HPDE6-E6E7 (cell line): ENCODE measurements around the gene L3MBTL2.
"Not testable (repeated sequence)": the region's sequence is repeated elsewhere in the genome, so short reads cannot be mapped to it uniquely, and the experiment has no call there.

Source experiments
- DNase-seq: peaks from one replicate; pipeline ENCODE4 v3.0.0; 2011; ENCODE audit warnings: missing footprints; ENCODE audit errors: extremely low spot score

Gene L3MBTL2

DNA sequence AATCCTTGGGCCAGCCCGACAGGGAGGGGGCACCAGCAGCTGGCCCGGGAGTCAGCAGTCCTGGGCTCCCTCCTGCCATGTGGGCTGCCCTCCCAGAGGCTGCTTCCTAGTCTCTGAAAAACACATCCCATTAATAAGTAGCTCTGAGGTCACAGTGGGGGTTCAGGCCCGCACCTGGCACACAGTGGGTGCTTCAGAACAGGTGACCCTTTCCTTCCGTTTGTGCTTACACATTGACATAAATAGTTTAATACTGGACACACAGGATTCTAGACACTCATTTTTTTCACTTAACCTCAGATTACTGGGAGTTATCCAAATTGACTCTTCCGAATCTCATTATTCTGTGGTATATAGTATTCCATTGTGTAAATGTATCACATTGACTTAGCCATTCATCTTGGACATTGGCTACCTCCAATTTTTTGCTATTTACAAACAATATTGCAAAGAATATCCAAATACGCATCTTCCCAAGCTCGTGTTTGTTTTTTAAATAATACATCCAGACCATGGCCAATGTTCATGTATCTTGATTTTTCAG is 36.1 kb downstream of the L3MBTL2 start:
- DNase-seq: no peak

DNA sequence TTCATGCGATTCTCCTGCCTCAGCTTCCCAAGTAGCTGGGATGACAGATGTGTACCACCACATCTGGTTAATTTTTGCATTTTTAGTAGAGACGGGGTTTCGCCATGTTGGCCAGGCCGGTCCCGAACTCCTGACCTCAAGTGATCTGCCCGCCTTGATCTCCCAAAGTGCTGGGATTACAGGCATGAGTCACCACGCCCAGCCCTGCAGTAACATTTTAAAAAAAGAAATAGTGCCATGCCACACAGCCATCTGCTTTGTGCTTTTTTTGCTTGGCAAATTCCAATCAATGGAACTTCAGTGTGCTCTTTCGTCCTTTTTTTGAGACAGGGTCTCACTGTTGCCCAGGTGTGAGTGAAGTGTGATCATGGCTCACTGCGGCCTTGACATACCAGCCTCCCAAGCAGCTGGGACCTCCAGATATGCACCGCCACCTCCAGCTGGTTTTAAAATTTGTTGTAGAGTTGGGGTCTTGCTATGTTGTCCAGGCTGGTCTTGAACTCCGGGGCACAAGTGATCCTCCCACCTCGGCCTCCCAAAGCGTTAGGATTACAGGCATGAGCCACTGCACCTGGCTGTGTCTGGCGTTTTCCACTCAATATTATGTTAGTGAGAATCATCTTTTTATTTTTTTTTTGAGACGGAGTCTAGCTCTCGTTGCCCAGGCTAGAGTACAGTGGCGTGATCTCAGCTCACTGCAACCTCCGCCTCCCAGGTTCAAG is 37.4 kb downstream of the L3MBTL2 start:
- DNase-seq: no peak

DNA sequence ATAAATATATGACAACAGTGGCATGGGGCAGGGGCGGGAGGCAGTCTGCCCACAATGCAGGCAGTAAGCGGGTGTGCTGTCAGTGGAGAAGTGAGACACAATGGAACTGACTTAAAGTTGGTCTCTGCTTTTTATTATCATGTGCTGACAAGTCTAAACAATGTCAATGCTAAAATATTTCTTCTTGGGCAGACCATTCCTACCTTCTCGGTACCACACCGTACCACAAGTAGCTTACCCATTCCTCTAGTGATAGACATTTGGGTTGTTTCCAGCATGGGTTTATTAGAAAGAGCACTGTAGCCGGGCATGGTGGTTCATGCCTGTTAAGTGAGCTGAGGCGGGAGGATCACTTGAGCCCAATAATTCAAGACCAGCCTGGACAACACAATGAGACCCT is 38.2 kb downstream of the L3MBTL2 start:
- no peak for DNase-seq

DNA sequence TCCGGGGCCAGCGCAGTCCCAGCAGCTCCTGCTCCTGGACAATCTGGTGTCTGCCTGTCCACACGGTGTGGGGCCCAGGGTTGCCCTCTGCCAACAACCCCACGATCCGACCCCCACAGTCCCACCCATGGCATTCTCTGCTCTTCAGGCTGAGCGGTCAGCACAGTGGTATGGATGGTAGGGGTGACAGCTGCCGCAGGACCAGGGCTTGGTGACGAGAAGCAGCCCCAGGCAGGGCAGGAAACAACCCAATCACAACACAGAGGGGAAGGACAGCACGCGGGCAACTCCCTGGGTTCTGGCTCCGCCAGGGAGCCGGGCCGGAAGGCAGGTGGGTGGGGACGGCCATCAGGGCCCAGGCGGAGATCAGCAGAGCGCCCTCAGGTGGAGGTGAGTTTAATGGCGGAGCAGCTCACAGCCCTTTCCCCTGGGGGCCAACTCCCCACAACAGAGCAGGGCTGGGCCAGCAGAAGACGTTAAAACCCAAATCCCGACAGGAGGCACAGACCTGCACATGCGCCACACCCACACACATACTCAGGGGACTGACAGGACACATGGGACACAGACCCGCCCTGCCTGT is 40.9 kb downstream of the L3MBTL2 start:
- DNase-seq: no peak

DNA sequence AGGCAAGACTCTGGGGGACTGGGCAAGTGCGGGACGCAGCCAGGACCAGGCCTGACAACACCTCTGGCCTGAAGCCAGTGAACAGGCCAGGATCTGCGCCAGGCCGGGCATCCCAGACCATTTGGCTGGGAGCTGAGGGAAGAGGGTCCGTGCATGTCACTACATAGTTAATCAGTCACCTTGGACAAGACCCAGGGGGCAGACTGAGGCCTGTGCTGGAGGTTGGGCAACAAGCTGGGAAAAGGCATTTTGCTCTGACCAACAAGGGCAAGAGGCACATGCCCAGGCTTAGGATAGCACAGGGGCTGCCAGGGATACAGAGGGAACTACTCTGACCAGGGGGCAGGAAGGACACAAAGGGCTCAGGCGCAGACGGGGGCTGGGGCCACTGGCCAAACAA is 42.6 kb downstream of the L3MBTL2 start:
- DNase-seq: no peak

DNA sequence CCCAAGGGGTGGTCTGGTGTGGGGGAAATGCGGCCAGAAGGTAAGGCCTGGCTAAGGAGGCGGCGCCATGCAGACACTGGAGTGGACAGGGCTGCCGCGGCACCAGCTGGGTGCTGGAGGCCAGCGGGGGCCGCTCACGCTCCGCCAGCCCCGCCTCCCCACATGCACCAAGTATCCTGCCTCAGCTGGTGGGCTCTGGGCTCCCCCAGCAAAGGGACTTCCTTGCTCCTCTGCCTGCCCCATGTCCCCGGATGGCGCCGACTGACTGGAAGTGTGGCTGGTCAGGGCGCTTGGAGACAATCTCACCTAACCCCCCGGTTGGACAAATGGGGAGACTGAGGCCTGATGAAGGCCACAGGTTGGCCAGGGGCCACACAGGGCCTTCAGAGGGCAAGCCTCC is 43.2 kb downstream of the L3MBTL2 start:
- no peak for DNase-seq

DNA sequence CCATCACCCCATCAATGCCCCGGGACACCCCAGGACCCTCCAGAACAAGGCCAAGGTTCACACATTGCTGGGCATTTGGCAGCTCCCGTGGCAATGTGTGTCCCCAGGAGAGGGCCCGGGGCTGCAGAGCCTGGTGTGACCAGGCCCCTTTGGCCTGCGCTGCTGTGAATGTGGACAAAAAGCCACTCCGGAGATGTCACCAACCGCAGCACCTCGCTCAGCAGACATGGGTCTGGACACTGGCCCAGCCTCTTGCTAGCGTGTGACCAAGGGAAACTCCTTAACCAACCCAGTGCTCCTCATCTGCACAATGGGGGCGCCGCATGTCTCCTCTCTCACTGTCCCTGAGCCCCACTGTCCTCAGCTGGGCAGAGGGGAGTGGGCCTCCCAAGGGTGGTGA is 43.6 kb downstream of the L3MBTL2 start:
- no peak for DNase-seq

DNA sequence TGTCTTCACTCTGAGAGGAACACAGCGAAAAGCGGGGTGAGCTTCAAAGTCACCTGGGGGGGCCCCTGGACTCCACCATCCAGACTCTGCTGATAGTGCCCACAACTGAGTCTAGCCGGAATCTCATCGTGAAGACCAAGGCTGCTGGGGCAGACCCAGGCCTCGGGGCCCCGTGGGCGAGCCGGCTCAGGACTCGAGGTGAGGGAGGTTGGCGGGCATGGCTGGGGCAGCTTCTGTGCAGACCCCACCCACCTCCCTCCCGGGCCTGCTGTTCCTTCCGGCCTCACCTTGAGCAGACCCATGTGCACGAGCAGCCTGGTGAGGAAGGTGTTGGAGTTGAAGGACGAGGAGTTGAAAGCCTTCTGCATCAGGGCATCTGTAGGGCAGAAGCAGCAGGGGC is 44.3 kb downstream of the L3MBTL2 start:
- DNase-seq: no peak

DNA sequence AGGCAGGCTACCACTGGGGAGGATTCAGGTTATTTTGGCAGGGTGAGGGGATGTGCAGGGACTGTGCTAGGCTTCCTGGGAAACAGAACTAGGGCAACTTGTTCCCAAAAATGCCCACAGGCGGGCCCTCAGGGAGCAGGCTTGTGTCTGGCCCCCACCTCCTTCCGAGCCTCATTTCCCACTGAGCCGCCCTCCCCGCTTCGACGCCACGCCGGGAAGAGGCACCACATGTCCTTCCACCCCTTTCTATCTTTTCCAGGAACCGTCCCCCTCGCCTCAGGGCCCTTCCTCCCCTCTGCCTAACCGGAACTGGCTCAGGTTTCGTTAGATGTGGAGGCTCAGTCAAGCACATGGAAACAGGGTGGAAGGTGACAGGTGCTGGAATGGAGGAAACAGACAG is 45.0 kb downstream of the L3MBTL2 start:
- DNase-seq: no peak

DNA sequence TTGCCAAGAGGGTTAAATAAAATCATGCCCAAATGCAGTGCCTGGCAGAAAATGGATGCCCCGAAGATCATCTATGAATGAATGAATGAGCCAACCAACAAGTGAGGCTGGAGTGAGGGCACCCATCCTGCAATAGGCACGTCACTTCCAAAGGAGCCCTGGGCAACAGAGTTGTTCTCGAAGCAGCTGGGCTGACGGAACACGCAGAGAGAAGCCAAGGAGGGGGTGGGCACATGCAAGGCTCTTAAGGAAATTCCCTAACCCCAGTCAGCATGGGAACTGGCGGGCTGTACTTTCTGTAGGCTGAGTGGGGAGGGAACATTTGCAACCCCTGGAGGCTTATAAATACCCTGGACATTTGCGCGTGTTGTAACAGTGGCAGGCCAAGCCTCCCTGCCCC is 47.3 kb downstream of the L3MBTL2 start:
- no peak for DNase-seq

DNA sequence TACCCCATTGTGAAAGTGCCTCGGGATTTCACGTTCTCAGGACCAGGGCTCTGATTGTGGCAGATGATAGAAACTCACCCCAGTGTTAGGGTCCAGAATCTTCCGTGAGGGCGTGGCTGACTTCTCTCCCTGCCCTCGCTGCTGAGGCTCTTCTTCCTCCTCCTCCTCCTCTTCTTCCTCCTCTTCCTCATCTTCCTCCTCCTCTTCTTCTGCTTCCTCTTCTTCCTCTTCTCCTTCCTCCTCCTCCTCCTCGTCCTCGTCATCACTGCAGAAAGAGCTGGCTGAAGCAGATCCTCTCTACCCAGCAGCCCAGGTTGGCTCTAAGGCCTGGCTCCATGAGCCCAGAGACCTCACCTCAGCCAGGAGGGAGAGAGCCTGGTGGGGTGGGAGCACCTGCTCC is 49.1 kb downstream of the L3MBTL2 start:
- DNase-seq: no peak

DNA sequence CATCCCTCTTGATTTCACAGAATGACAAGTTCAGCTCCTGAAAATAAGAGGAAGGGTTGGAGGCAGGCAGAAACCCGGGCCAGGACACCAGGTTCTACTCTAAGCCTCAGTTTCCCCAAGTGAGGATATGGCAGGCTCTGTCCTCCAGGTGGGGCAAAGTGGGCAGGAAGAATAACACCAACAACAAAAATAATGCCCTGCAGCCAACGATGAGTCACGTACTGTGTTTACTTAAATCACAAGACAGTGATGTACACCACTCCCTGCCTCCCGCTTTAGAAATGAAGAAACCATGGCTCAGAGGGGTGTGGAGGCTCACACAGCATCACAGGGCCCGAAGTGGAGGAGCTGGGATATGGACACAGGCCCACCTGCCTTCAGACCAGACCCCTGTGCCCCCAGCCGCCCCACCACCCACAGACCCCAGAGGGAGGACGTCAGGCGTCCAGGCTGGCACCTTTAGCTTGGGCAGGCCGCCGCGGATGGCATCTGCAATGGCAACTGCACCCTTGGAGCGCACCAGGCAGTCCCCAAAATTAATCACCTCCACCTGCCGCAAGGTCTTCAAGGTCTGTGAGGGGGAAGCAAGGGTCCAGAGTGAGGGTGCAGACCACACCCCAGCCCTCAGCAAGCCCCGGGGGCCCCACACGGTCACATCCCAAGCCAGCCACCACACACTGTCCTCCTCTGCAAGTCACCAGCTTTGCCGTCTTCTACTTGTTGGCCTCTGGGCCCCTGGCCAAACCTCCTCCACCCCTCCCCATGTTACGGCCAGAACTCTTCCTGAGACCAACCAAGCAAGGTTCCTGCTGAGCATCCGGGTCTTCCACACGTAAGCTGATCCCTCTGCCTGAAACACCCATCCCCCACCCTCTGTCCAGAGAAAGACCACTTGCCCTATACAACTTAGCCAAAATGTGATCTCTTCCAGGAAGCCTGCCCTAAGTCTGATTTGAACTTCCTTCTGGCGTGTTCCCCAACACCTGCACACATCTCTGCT is 51.4 kb downstream of the L3MBTL2 start:
- peak; percentile 67 for DNase-seq

DNA sequence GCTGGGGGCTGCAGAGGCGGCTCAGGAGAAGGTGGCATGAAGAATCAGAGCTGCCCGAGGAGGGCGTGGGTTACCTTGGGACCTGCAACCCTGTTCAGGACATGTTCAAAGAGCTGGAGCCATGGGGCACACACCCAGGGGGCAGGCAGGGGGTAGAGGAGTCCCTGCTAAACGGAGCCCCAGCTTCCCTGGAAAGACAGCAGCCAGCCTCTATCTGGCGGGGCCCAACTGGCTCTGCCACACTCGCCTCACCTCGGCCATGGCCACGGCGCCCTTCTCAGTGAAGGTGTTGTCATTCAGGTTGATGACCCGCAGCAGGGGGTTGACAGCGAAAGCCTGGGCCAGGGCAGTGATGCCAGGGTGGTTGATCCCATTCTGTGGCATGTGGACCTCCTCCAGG is 52.6 kb downstream of the L3MBTL2 start:
- DNase-seq: no peak

DNA sequence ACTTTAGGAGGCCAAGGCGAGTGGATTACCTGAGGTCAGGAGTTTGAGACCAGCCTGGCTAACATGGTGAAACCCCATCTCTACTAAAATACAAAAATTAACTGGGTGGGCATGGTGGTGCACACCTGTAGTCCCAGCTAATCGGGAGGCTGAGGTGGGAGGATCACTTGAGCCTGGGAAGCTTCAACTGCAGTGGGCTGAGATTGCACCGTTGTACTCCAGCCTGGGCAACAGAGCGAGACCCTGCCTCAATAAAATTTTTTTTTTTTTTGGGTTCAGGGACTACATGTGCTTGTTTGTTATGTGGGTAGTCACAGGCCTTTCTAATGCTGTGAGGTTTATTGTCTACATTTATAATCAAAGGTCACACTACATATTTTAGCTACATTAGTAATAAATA is 54.6 kb downstream of the L3MBTL2 start:
- not testable (repeated sequence) for DNase-seq

DNA sequence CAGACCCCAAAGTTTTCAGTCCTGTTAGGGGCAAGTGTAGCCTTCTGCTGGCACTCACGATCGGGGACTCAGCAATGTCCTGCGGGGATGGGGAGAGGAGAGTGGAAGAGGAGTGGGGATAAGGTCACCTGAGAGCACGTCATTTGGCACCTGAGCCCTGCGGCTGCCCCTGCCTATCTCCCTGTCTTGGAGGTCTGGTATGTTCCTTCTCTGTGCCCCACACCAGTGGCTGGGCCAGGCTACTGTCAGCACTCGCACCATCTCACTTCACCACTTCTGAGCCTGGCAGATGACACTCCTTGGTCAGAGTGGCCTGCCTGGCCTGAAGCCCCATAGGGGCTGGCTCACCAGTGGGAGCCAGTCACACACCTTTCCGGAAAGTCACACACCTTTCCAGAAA is 55.8 kb downstream of the L3MBTL2 start:
- no peak for DNase-seq

DNA sequence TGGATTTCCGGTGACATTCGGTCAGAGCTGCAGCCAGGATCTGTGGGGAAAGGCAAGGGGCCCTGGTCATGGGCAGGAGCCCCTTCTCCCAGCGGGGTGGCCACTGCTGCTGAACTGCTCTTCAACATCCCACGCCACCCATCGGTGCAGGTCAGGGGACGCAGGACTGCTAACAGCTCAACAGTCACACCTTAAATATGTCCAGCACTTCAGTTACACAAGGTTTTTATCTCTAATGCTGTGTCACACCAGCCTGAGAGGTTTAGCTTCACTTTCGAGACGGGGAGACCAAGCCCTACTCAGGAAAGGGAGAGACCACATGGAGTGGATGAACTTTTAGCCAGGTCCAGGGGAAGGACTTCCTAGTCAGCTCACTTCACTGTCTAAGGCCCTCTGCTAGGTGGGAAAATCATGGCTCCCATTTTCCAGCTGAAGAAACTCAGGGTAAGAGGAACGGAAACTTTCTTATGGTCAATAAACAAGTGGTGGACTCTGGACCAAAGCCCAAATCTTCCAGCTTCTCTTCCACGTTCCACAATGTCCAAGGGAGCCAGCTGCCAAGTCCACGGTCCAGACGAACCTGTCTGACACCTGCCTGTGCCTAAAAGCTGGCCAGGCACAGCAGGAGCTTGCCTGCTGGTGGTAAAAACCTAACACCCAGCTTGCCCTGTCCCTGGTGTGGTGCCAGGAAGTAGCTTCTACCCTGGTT is 56.6 kb downstream of the L3MBTL2 start:
- DNase-seq: no peak

DNA sequence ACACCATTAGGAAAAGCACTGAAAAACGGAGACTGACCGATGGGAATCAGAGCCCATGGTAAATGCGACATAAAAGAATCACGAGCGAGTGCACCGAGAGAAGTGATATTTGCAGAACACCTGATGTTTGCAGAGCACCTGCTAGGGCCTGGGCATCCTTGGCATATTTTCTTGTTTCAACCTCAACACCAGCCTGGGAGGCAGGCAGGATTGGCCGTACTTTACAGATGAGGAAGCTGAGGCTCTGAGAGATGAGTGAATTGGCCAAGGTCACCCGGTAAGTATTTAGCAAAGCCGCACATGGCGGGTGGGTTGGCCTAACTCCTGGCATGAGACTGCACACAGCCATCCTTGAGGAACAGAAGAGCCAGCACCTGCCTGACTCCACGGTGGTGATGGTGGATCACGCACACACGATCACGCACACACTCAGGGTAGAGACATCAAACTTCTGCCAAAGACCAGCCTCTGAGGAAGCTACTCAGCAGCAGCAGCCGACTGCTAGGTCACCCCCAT is 57.2 kb downstream of the L3MBTL2 start:
- no peak for DNase-seq

DNA sequence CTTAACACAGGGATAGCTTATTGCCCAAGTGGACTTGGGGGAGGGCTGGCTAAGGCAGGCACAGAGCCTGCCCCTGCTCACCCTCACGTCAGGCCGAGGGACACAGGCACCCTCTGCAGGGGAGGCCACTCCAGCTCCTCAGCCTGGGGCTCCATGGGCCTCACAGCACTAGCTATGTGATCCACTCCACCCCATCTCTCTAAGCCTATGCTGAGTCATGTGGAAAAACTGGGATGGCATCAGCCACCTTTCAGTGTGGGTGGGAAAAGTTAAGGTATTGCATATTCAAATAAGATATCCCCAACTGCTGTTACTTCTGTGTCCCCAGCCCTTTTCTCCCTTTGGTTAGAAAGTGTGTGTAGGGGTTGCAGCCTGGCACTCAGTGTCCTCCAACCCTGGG is 58.6 kb downstream of the L3MBTL2 start:
- DNase-seq: no peak

DNA sequence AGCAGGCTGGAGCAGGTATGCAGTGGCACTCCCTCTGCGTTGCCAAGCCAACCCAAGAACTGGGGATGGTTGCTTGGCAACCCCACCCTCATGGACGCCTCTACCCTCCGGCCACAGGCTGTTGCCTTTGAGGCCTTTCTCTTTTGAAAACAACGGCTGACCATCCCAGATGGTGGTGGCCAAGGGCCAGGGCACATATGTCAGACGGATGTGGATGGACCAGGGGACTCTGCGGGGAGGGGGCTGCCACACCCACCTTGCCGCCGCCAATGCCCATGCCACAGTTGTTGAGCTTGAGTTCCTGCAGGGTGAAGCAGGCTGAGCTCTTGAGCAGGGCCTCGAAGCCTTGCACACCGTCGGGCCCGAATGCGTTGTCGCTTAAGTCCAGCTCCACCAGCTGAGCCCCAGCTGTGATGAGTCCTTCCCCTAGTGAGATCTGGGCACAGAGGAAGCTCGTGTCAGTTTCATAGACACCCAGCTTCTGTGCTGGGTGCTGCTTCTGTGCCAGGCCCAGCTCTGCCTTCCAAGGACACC is 59.4 kb downstream of the L3MBTL2 start:
- no peak for DNase-seq

DNA sequence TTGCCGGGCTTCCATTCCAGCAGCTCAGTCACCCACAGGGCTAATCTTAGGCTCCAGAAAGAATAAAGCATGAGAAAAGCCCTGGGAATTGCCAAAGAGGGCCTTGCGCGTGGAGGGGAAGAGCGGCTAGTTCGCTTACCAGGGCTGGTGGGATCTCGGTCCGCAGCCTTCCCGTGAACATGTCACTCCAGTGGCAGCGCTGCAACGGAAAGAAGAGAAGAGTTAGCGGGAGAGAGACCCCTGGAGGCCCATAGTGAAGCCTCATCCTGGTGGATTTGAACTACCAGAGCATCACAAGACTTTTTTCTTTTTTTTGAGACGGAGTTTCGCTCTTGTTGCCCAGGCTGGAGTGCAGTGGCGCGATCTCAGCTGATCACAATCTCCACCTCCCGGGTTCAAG is 62.8 kb downstream of the L3MBTL2 start:
- no peak for DNase-seq

DNA sequence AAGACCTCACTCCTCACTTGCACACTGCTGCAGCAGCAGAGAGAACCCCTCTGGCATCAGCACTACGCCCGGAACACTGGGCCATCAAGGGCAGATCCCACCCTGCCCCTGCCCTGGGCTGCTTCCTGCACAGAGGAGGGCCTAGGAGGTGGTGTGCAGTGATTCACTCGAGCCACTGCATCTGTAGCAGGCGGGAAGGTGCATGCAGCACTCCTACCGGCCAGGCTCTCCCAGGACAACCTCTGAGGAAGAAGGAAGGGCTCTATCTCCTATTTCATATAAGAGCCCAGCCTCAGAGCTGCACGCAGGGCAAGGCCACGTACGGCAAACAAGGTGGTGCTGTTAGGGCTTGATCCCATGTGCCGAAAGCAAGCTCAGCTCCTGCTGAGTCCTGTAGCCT is 66.7 kb downstream of the L3MBTL2 start:
- no peak for DNase-seq
